GM18909 (cell line): ENCODE results near the gene EPHX1.

Experiments
- ATAC-seq: cut with Tn5 transposase; IDR thresholded peaks from one replicate; pipeline ENCODE4 v1.9.1; 2021; ENCODE audit warnings: mild to moderate bottlenecking; ENCODE audit not compliant: unreplicated experiment, poor library complexity

EPHX1 gene

DNA sequence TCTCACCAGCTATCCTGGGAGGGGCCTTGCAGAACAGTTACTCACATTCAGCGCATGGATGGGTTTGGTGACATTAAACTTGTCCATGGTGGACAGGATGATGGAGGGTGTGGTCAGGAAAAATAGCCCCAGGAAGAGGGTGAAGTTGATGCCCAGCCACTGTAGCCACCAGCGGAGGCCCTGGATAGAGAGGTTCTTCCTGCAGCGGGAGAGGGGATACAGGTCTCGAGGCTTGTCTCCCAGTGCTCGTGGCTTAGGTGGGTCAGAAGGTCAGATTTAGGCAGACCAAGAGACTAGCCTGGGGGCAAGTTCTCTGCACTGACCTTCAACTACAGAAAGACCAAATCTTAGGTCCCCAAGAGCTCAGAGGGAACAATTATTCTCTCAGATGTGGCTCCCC, 49.2 kb downstream of the EPHX1 start:
- no peak for ATAC-seq

- no peak for ATAC-seq
Measured at GRCh38 chr1:225860107-225860506, 50.2 kb downstream of the EPHX1 start.

DNA sequence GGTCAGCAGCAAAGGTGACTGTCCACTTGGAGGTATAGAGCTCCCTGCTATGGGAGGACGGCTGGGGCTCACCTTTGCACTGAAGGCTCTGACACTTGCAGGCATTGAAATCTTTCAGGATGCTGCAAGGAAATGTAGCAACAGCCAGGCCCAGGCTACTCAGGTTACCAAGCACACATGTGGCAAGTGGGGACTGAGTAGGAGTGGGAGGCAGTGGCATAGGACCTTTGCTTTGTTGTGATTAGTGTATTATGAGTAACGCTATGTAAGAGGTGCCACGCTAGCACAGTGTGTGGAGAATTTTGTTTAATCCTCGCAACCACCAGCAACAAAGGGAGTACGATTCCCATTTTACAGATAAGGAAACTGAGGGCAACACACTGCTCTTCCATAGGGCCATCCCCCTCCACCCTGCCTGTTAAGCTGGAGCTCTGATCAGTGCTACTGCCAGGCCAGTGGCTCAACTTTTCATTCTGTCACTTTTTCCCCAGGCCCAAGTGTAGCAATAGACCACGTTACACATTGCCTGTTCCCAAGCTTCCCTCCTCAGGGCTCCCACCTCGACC, 51.0 kb downstream of the EPHX1 start:
- no peak for ATAC-seq

- ATAC-seq = no peak
Measured at GRCh38 chr1:225861834-225862580, 52.1 kb downstream of the EPHX1 start.

- no peak for ATAC-seq
Measured at GRCh38 chr1:225862581-225862950, 52.6 kb downstream of the EPHX1 start.

GRCh38 chr1:225863167-225863566, 53.2 kb downstream of the EPHX1 start:
- ATAC-seq = no peak

GRCh38 chr1:225865514-225865913, 55.6 kb downstream of the EPHX1 start:
- no peak for ATAC-seq

GRCh38 chr1:225866061-225866837, 56.3 kb downstream of the EPHX1 start:
- ATAC-seq = no peak

- ATAC-seq = no peak
Measured at GRCh38 chr1:225866981-225867380, 57.1 kb downstream of the EPHX1 start.

- no peak for ATAC-seq
Measured at GRCh38 chr1:225868631-225869330, 58.9 kb downstream of the EPHX1 start.

- no peak for ATAC-seq
Measured at GRCh38 chr1:225870911-225871310, 61.0 kb downstream of the EPHX1 start.

DNA sequence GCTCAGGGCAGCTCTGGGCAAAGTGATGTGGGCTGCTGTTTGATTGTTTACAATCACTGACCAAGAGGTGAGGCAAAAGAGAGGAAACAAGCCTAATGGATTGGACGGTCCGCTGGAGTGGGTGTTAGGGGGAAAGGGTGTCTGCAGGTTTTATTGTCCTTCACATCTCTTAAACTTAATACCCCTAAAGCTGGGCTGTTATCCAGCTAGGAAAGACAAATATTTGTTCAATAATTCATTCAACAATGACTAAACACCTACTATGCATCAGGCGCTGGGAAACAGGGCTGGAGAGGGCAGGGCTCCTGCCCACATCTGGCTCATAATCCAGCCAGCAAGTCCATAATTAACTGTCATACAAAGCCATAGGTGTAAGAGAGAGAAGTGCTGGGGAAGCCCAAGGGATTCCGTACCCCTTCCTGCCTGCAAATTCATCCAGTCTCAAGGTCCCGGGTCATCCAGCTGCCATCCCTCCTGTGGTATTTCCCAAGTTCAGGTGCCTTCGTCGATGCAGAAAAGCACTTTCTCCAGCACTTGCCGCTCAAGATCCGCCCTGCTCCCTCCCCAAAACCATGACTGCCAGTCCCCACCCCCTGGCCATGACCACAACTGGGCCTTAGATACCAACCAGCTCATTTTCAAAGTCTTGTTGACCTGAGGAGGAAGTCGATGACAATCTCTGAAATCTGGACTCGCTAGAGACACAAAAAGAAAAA, 61.6 kb downstream of the EPHX1 start:
- ATAC-seq = no peak

- ATAC-seq = no peak
Measured at GRCh38 chr1:225872075-225872430, 62.1 kb downstream of the EPHX1 start.

GRCh38 chr1:225873281-225873850, 63.4 kb downstream of the EPHX1 start:
- no peak for ATAC-seq

DNA sequence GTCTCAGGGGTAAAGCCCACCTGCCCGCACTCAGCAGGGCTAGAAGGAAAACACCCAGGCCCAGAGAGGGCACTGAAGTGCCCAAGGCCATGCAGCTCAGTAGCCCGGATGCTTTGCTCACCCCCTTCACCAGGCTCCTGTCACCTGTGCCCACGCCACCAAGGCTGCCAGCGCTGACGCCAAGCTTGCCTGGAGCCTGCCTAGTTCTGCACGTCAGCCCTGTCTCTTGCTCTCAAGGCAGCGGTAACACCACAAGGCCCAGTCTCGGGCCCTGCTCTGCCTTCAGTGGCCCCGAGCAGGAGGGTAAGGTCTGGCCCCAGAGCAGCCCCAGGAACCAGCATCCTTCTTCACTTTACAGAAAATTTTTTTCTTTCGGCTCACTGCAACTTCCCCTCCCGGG, 64.5 kb downstream of the EPHX1 start:
- ATAC-seq = no peak

- ATAC-seq = no peak
Measured at GRCh38 chr1:225875044-225875815, 65.3 kb downstream of the EPHX1 start.

- no peak for ATAC-seq
Measured at GRCh38 chr1:225876900-225877510, 67.1 kb downstream of the EPHX1 start.

DNA sequence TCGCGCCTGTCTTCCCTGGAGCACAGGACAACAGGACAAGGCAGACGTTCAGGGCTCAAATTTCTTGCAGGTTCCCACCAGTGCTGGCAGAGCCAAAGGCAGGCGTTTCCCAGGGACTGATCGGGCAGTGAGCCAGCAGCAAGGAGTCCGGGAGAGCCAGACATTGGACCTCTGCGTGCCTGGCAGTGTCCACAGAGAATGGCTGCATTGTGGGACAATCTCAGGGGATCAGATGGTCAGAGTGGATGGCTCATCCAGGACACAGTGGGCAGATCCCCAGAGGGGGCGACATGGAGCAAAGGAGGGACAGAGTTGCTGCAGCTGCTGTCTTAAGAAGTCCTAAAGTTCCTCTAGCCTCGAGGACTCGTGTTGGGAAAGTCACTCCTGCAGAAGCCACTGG, 67.7 kb downstream of the EPHX1 start:
- ATAC-seq = no peak

- no peak for ATAC-seq
Measured at GRCh38 chr1:225878282-225878681, 68.4 kb downstream of the EPHX1 start.
